H1 (cell line): ENCODE results near the gene KRT1. TPM values are rescaled to one million over a fixed set of nuclear protein-coding genes. Genes with fewer than 3 reads are reported as not detected.

Source experiments
- CTCF ChIA-PET: fragments of 300-600 bp; sonication (Branson Sonifier 250); formaldehyde crosslinking; loops from one replicate; lab custom pipeline; 2021; ENCODE audit not compliant: partially characterized antibody; lab: Charles Lee
- POLR2A ChIA-PET: fragments of 300-600 bp; sonication (Branson Sonifier 250); formaldehyde crosslinking; loops from one replicate; lab custom pipeline; 2021; ENCODE audit warnings: inconsistent platforms; ENCODE audit not compliant: partially characterized antibody; lab: Charles Lee
- DNase-seq, 2 experiments: peaks; one replicate each; pipeline versions ENCODE4 v3.0.0 to v3.0.0-alpha.2; 2010 to 2022; ENCODE audit warnings: low spot score in 2 of 2, low read depth in 1 of 2, mixed read lengths in 1 of 2
- FAIRE-seq: peaks from 2 replicates; lab custom pipeline; 2011; peaks lifted over from hg19 to GRCh38; lab: Jason Lieb, UNC
- H2AFZ ChIP-seq: 2 replicates; pipeline ENCODE4 v1.8.1; 2012; ENCODE audit warnings: low read length, inconsistent platforms
- H2AK5ac ChIP-seq: 2 replicates; pipeline ENCODE4 v1.6.1; 2013; ENCODE audit warnings: low read depth, low read length
- H2BK120ac ChIP-seq: replicated peaks from 2 replicates; pipeline ENCODE3; 2013; ENCODE audit warnings: low read depth, low read length, inconsistent platforms
- H2BK12ac ChIP-seq: 2 replicates; pipeline ENCODE4 v1.6.1; 2013; ENCODE audit warnings: low read depth, low read length
- H2BK15ac ChIP-seq: 2 replicates; pipeline ENCODE4 v1.6.1; 2013; ENCODE audit warnings: low read length
- H2BK20ac ChIP-seq: 2 replicates; pipeline ENCODE4 v1.6.1; 2013; ENCODE audit warnings: low read length
- H2BK5ac ChIP-seq: 2 replicates; pipeline ENCODE4 v1.6.1; 2013; ENCODE audit warnings: low read depth, low read length
- H3K14ac ChIP-seq: 2 replicates; pipeline ENCODE4 v1.6.1; 2013; ENCODE audit warnings: inconsistent platforms; ENCODE audit not compliant: insufficient read length
- H3K18ac ChIP-seq: 2 replicates; pipeline ENCODE4 v1.6.1; 2013; ENCODE audit warnings: low read length; ENCODE audit errors: extremely low read depth
- H3K23ac ChIP-seq: 2 replicates; pipeline ENCODE4 v1.6.1; 2013; ENCODE audit warnings: inconsistent platforms; ENCODE audit not compliant: insufficient read length
- H3K23me2 ChIP-seq: 2 replicates; pipeline ENCODE4 v1.6.1; 2013; ENCODE audit warnings: low read depth, low read length
- H3K27ac ChIP-seq: 2 replicates; pipeline ENCODE4 v1.6.1; 2011; ENCODE audit warnings: low read depth, low read length, inconsistent platforms
- H3K27me3 ChIP-seq, 4 experiments: replicated peaks in 1 of 4; 1 replicate in 1 of 4; 2 replicates in 3 of 4; pipeline versions ENCODE4 v1.6.1 to v1.8.1; 2011 to 2013; ENCODE audit warnings: low read length in 3 of 4, mild to moderate bottlenecking in 3 of 4, inconsistent platforms in 2 of 4, mixed read lengths in 2 of 4, moderate library complexity in 1 of 4; ENCODE audit not compliant: control insufficient read depth in 3 of 4, insufficient read depth in 3 of 4; ENCODE audit errors: extremely low read depth in 1 of 4
- H3K36me3 ChIP-seq, 4 experiments: 2 replicates each; pipeline versions ENCODE4 v1.6.1 to v1.8.1; 2011 to 2013; ENCODE audit warnings: mild to moderate bottlenecking in 4 of 4, low read length in 3 of 4, moderate library complexity in 2 of 4, control low read depth in 1 of 4, inconsistent platforms in 1 of 4; ENCODE audit not compliant: insufficient read depth in 4 of 4, control insufficient read depth in 2 of 4
- H3K4ac ChIP-seq: replicated peaks from 2 replicates; pipeline ENCODE3; 2013; ENCODE audit warnings: low read length, low read depth, mixed read lengths, inconsistent platforms; ENCODE audit not compliant: insufficient read length
- H3K4me1 ChIP-seq, 4 experiments: replicated peaks in 1 of 4; 1 replicate in 1 of 4; 2 replicates in 3 of 4; pipeline versions ENCODE4 v1.6.1 to v1.8.1; 2011 to 2013; ENCODE audit warnings: low read length in 3 of 4, inconsistent platforms in 2 of 4, mixed read lengths in 1 of 4; ENCODE audit not compliant: insufficient read depth in 4 of 4, control insufficient read depth in 3 of 4
- H3K4me2 ChIP-seq, 2 experiments: 2 replicates each; pipeline versions ENCODE4 v1.6.1 to v1.8.1; 2011 to 2013; ENCODE audit warnings: low read depth in 2 of 2, low read length in 2 of 2, control low read depth in 1 of 2, inconsistent platforms in 1 of 2, mild to moderate bottlenecking in 1 of 2; ENCODE audit not compliant: insufficient read depth in 1 of 2
- H3K4me3 ChIP-seq, 4 experiments: fragments of 200-600, 300-600 bp in 1 of 4; sonication (generic), shearing (Covaris generic), sonication (Bioruptor Twin) in 1 of 4; 2 replicates each; pipeline versions ENCODE4 v1.5.1 to v1.8.1; 2011 to 2016; ENCODE audit warnings: low read length in 4 of 4, low read depth in 3 of 4, control low read depth in 2 of 4, inconsistent platforms in 2 of 4, mild to moderate bottlenecking in 2 of 4, mixed read lengths in 1 of 4, moderate library complexity in 1 of 4; ENCODE audit not compliant: insufficient read depth in 2 of 4; ENCODE audit errors: extremely low read depth in 1 of 4
- H3K56ac ChIP-seq: replicated peaks from 2 replicates; pipeline ENCODE3; 2013; ENCODE audit warnings: low read depth, mild to moderate bottlenecking, mixed read lengths, low read length, inconsistent platforms; ENCODE audit not compliant: insufficient read length
- H3K79me1 ChIP-seq: 2 replicates; pipeline ENCODE4 v1.6.1; 2013; ENCODE audit warnings: low read depth, low read length, control low read depth
- H3K79me2 ChIP-seq, 2 experiments: 2 replicates each; pipeline versions ENCODE4 v1.6.1 to v1.8.1; 2012 to 2013; ENCODE audit warnings: low read length in 2 of 2, mild to moderate bottlenecking in 2 of 2, inconsistent platforms in 1 of 2; ENCODE audit not compliant: insufficient read depth in 2 of 2, control insufficient read depth in 1 of 2
- H3K9ac ChIP-seq, 4 experiments: replicated peaks in 1 of 4; 1 replicate in 1 of 4; 2 replicates in 3 of 4; pipeline versions ENCODE4 v1.6.1 to v1.8.1; 2011 to 2013; ENCODE audit warnings: low read depth in 3 of 4, low read length in 3 of 4, control low read depth in 2 of 4, mild to moderate bottlenecking in 2 of 4, moderate library complexity in 2 of 4, inconsistent platforms in 1 of 4; ENCODE audit errors: extremely low read depth in 1 of 4
- H3K9me3 ChIP-seq, 2 experiments: 2 replicates each; pipeline versions ENCODE4 v1.6.1 to v1.8.1; 2012 to 2013; ENCODE audit warnings: mild to moderate bottlenecking in 2 of 2, moderate library complexity in 2 of 2, control low read depth in 1 of 2, inconsistent platforms in 1 of 2, low read depth in 1 of 2, low read length in 1 of 2, mixed read lengths in 1 of 2; ENCODE audit not compliant: insufficient read depth in 2 of 2
- H4K20me1 ChIP-seq, 2 experiments: replicated peaks in 1 of 2; 2 replicates each; pipeline versions ENCODE3 to v1.8.1; 2011 to 2013; ENCODE audit warnings: inconsistent platforms in 2 of 2, low read length in 2 of 2, mild to moderate bottlenecking in 1 of 2; ENCODE audit not compliant: insufficient read depth in 2 of 2, control insufficient read depth in 1 of 2
- H4K5ac ChIP-seq: 2 replicates; pipeline ENCODE4 v1.6.1; 2013; ENCODE audit warnings: low read length, low read depth, mixed read lengths, inconsistent platforms; ENCODE audit not compliant: insufficient read length
- H4K8ac ChIP-seq: 2 replicates; pipeline ENCODE4 v1.8.0; 2013; ENCODE audit warnings: mild to moderate bottlenecking, moderate library complexity, low read length, inconsistent platforms; ENCODE audit not compliant: insufficient read depth; ENCODE audit errors: extremely low read depth
- H4K91ac ChIP-seq: replicated peaks from 2 replicates; pipeline ENCODE3; 2013; ENCODE audit warnings: low read length, mixed read lengths, inconsistent platforms; ENCODE audit not compliant: insufficient read length
- BRCA1 ChIP-seq: IDR thresholded peaks from 2 replicates; pipeline ENCODE4 v1.6.1; 2012; ENCODE audit warnings: low read depth, low read length, improper control_type of control experiment
- CTBP2 ChIP-seq: IDR thresholded peaks from 2 replicates; pipeline ENCODE4 v1.7.0; 2011; ENCODE audit warnings: borderline replicate concordance, mild to moderate bottlenecking, moderate library complexity, mixed read lengths, low read length; ENCODE audit not compliant: insufficient read depth, insufficient read length
- CTCF ChIP-seq, 3 experiments: IDR thresholded peaks; 1 replicate in 2 of 3; 2 replicates in 1 of 3; pipeline versions ENCODE4 v1.5.1 to v1.6.1; 2011; ENCODE audit warnings: low read length in 3 of 3, mild to moderate bottlenecking in 3 of 3, inconsistent platforms in 2 of 3, low read depth in 1 of 3, moderate library complexity in 1 of 3; ENCODE audit not compliant: insufficient read depth in 1 of 3; ENCODE audit errors: control extremely low read depth in 1 of 3
- E2F6 ChIP-seq: IDR thresholded peaks from 2 replicates; pipeline ENCODE4 v1.6.1; 2012; ENCODE audit warnings: inconsistent platforms
- KDM5A ChIP-seq: fragments of 200-600 bp; IDR thresholded peaks from 2 replicates; pipeline ENCODE4 v1.7.1; 2012; ENCODE audit warnings: mild to moderate bottlenecking, low read length, inconsistent platforms, mixed read lengths
- POLR2A ChIP-seq, 2 experiments: IDR thresholded peaks; 1 replicate in 1 of 2; 2 replicates in 1 of 2; pipeline ENCODE4 v1.6.1; 2011; ENCODE audit warnings: low read depth in 2 of 2, low read length in 2 of 2, mild to moderate bottlenecking in 2 of 2; ENCODE audit errors: control extremely low read depth in 1 of 2
- SAP30 ChIP-seq: fragments of 300-600 bp; sonication (generic); IDR thresholded peaks from 2 replicates; pipeline ENCODE4 v1.7.1; 2012; ENCODE audit warnings: low read length, moderate library complexity, mild to moderate bottlenecking, inconsistent platforms; ENCODE audit not compliant: insufficient read depth, insufficient replicate concordance
- SIN3A ChIP-seq, 2 experiments: IDR thresholded peaks in 1 of 2; conservative IDR thresholded peaks in 1 of 2; 2 replicates each; pipeline ENCODE4 v1.6.1; 2011 to 2012; ENCODE audit warnings: low read length in 2 of 2, improper control_type of control experiment in 1 of 2, low read depth in 1 of 2, mild to moderate bottlenecking in 1 of 2
- SRF ChIP-seq: IDR thresholded peaks from 2 replicates; pipeline ENCODE4 v1.6.1; 2011; ENCODE audit warnings: mild to moderate bottlenecking, low read depth, low read length, moderate library complexity
- YY1 ChIP-seq: IDR thresholded peaks from 2 replicates; pipeline ENCODE4 v1.6.1; 2011; ENCODE audit warnings: low read depth, mild to moderate bottlenecking, low read length
- ZNF274 ChIP-seq: IDR thresholded peaks from 2 replicates; pipeline ENCODE4 v1.7.0; 2012; ENCODE audit warnings: low read length, borderline replicate concordance; ENCODE audit errors: extremely low read depth
- WGBS, 2 experiments: shearing (Covaris generic) in 1 of 2; methylation state at CpG; one replicate each; pipeline versions ENCODE4 v1.1.6 to v1.1.7; 2013 to 2015; ENCODE audit warnings: low lambda C conversion rate in 2 of 2, mixed read lengths in 2 of 2, inconsistent platforms in 1 of 2, low coverage in 1 of 2, missing lambda C conversion rate in 1 of 2; ENCODE audit not compliant: insufficient replicate concordance in 2 of 2, insufficient coverage in 1 of 2, insufficient read length in 1 of 2; ENCODE audit errors: extremely low coverage in 1 of 2, missing lambda C conversion rate in 1 of 2; 5-methylcytosine and 5-hydroxymethylcytosine counted together
- polyA plus RNA-seq, 7 experiments: library from polyadenylated mRNA; depleted of rRNA in 3 of 7; stranded (reverse) in 5 of 7; unstranded in 2 of 7; fragments of >200 nt in 5 of 7; fragments of 200-250 nt in 2 of 7; gene quantifications; 1 replicate in 5 of 7; 2 replicates in 1 of 7; 4 replicates in 1 of 7; pipeline versions ENCODE4 v1.2.1 to v1.2.3, GENCODE V29; 2011 to 2013; ENCODE audit warnings: missing spikeins in 2 of 7, mixed read lengths in 2 of 7
- total RNA-seq: library from RNA; stranded (reverse); fragmentation: NEBNext Ultra II Directional; extraction: Animal tissue kit (Norgen Biotek cat#: 25700); gene quantifications from 2 replicates; pipeline ENCODE4 v1.2.1, GENCODE V29; 2021

Gene KRT1
- total and polyA plus RNA-seq, 2 of the 8 experiments (the other 6 are each of a cell fraction or from before 2014, with no cell fraction given) = not detected

DNA sequence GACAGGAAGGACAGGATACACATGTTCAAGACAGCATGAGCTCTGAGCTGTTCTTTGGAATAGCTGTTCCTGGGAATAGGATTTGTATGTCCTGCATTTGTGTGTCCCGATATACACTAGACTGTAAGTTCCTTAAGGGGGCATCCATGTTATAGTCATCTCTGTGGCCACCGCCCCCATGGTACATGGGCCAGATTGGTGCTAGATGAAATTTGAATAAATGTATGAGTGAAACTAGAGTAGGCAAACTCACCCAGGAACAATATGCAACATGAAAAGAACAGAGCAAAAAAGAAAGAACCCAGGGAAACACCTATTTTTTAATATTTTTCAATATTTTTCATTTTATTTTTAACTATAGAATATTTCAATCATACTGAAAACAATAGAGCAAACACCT lies 48.2 kb upstream of the KRT1 start:
- Histone ChIP-seq H3K79me1 (no peaks in the 10 kb centered on the region), H3K14ac (no peak overlapping the region), H2BK20ac (no peak overlapping the region), H3K27me3 (no peaks in the 10 kb centered on the region), H4K20me1 (no peaks in the 10 kb centered on the region), H3K4me1 (no peaks in the 10 kb centered on the region), H3K23ac (no peak overlapping the region), H4K5ac (no peak overlapping the region), H3K9me3 (no peaks in the 10 kb centered on the region), H3K4me2 (no peak overlapping the region), H3K56ac (no peak overlapping the region), H3K27ac (no peak overlapping the region), H2BK5ac (no peak overlapping the region), H2AFZ (no peak overlapping the region), H3K79me2 (no peaks in the 10 kb centered on the region), H2AK5ac (no peak overlapping the region), H2BK120ac (no peak overlapping the region), H3K23me2 (no peaks in the 10 kb centered on the region), H3K18ac (no peak overlapping the region), H3K4me3 (no peak overlapping the region), H2BK15ac (no peak overlapping the region), H4K8ac (no peak overlapping the region), H3K4ac (no peak overlapping the region), H3K36me3 (no peaks in the 10 kb centered on the region), H3K9ac (no peak overlapping the region), H2BK12ac (no peak overlapping the region), H4K91ac (no peak overlapping the region)
- 91% methylated on average over 2 of the region's 2 CpGs; no CpG with 5 or more reads in 1 of the 2 experiments for WGBS, 2 experiments
- CTCF ChIA-PET = interaction anchor here (1.0 to 1.9 kb wide), 6 partner anchors 11 to 157 kb away, joined by 3 to 8 read pairs (median 4); no protein-coding TSS in a partner anchor
- POLR2A ChIA-PET = no interaction called here
- DNase-seq (no peak), FAIRE-seq (no peak)
- TF ChIP-seq SIN3A (conservative IDR thresholded peaks at IDR 0.05 in 1 of 2, IDR thresholded peaks at IDR 0.05 in 1 of 2; ENCODE audit: low read depth in 1 of 2, low read length in 2 of 2) = no peak
- TF ChIP-seq SRF = no peak
- no peak for TF ChIP-seq CTBP2
- no peak for TF ChIP-seq ZNF274
- TF ChIP-seq E2F6 = no peak
- no peak for TF ChIP-seq CTCF (IDR thresholded peaks at IDR 0.05; ENCODE audit: control extremely low read depth in 1 of 3, insufficient read depth in 1 of 3, low read depth in 1 of 3, low read length in 3 of 3)
- TF ChIP-seq POLR2A (IDR thresholded peaks at IDR 0.05; ENCODE audit: control extremely low read depth in 1 of 2, low read depth in 2 of 2, low read length in 2 of 2) = no peak
- TF ChIP-seq KDM5A = no peak
- no peak for TF ChIP-seq SAP30
- TF ChIP-seq YY1 = no peak
- TF ChIP-seq BRCA1 = no peak
